Common myeloid progenitor, CD34-positive (primary cell): Measurements from ENCODE around the gene G6PC2.

Experiments used
- CTCF ChIA-PET: fragments of 350-600 bp; sonication (Branson Sonifier 250); formaldehyde crosslinking; loops from one replicate; lab custom pipeline; 2021; ENCODE audit warnings: antibody characterized with exemption; lab: Charles Lee
- POLR2A ChIA-PET: fragments of 350-600 bp; sonication (Branson Sonifier 250); formaldehyde crosslinking; loops from one replicate; lab custom pipeline; 2021; ENCODE audit warnings: antibody characterized with exemption; lab: Charles Lee
- DNase-seq, 3 donors: peaks; one replicate each; pipeline versions ENCODE4 v3.0.0 to v3.0.0-alpha.2; 2013
- H3K27ac ChIP-seq, 2 experiments: 1 replicate in 1 of 2; 2 replicates in 1 of 2; pipeline ENCODE4 v1.7.0; 2013; ENCODE audit warnings: inconsistent platforms in 2 of 2, low read length in 2 of 2, mild to moderate bottlenecking in 2 of 2, low read depth in 1 of 2, moderate library complexity in 1 of 2; ENCODE audit not compliant: severe bottlenecking in 2 of 2, insufficient read depth in 1 of 2, poor library complexity in 1 of 2
- H3K27me3 ChIP-seq, 5 experiments: replicated peaks in 2 of 5; 1 replicate in 3 of 5; 2 replicates in 2 of 5; pipeline versions ENCODE4 v1.6.1 to v1.7.0; 2013; ENCODE audit warnings: low read length in 4 of 5, mild to moderate bottlenecking in 2 of 5, moderate library complexity in 2 of 5, inconsistent platforms in 1 of 5; ENCODE audit not compliant: insufficient read depth in 5 of 5, control insufficient read depth in 4 of 5
- H3K36me3 ChIP-seq, 4 experiments: 1 replicate in 2 of 4; 2 replicates in 2 of 4; pipeline versions ENCODE4 v1.6.1 to v1.7.0; 2013; ENCODE audit warnings: low read length in 3 of 4, control low read depth in 1 of 4, mild to moderate bottlenecking in 1 of 4; ENCODE audit not compliant: control insufficient read depth in 4 of 4, insufficient read depth in 4 of 4
- H3K4me1 ChIP-seq, 4 experiments: 1 replicate in 3 of 4; 2 replicates in 1 of 4; pipeline versions ENCODE4 v1.6.1 to v1.7.1; 2013; ENCODE audit warnings: low read length in 3 of 4, mild to moderate bottlenecking in 3 of 4, control low read depth in 1 of 4, inconsistent platforms in 1 of 4, moderate library complexity in 1 of 4; ENCODE audit not compliant: control insufficient read depth in 4 of 4, insufficient read depth in 4 of 4; ENCODE audit errors: control extremely low read depth in 1 of 4
- H3K4me3 ChIP-seq, 7 experiments: 1 replicate in 4 of 7; 2 replicates in 3 of 7; pipeline versions ENCODE4 v1.5.1 to v1.7.0; 2013; ENCODE audit warnings: mild to moderate bottlenecking in 7 of 7, low read length in 6 of 7, moderate library complexity in 6 of 7, inconsistent platforms in 2 of 7, low read depth in 2 of 7, control low read depth in 1 of 7; ENCODE audit not compliant: insufficient read depth in 4 of 7, control insufficient read depth in 1 of 7; ENCODE audit errors: extremely low read depth in 1 of 7
- H3K9me3 ChIP-seq, 5 experiments: 1 replicate in 4 of 5; 2 replicates in 1 of 5; pipeline versions ENCODE4 v1.6.1 to v1.7.1; 2013; ENCODE audit warnings: low read length in 4 of 5, mild to moderate bottlenecking in 2 of 5, inconsistent platforms in 1 of 5, low read depth in 1 of 5, moderate library complexity in 1 of 5; ENCODE audit not compliant: control insufficient read depth in 4 of 5, insufficient read depth in 2 of 5; ENCODE audit errors: control extremely low read depth in 1 of 5
- WGBS: methylation state at CpG from one replicate; pipeline ENCODE4 v1.1.5; 2013; ENCODE audit not compliant: insufficient coverage; 5-methylcytosine and 5-hydroxymethylcytosine counted together

G6PC2 gene

DNA sequence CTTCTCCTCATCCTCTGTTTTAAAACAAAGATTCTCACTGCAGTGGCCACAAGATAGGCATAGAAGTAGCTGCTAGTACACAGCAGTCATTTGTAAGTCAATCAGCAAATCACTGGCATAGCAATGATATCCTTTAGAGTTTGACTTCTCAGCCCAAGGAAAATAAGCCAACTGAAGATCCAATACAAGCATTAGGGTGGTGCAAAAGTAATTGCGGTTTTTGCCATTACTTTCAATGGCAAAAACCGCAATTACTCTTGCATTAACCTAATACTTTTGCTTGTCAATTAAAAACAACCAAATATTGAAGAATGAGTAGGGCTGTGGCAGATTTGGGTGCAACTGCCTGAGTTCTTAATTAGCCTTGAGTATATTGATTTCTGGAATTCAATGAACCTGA lies 2.8 kb downstream of the G6PC2 start:
- Histone ChIP-seq H3K4me3 (no peak overlapping the region), H3K4me1 (no peaks in the 10 kb centered on the region), H3K27me3 (no peaks in the 10 kb centered on the region), H3K27ac (no peak overlapping the region), H3K36me3 (no peaks in the 10 kb centered on the region), H3K9me3 (no peaks in the 10 kb centered on the region)
- ChIA-PET POLR2A (no interaction called here), CTCF (no interaction called here)
- no CpG with 5 or more reads among the region's 2 CpGs for WGBS
- DNase-seq: no peak

DNA sequence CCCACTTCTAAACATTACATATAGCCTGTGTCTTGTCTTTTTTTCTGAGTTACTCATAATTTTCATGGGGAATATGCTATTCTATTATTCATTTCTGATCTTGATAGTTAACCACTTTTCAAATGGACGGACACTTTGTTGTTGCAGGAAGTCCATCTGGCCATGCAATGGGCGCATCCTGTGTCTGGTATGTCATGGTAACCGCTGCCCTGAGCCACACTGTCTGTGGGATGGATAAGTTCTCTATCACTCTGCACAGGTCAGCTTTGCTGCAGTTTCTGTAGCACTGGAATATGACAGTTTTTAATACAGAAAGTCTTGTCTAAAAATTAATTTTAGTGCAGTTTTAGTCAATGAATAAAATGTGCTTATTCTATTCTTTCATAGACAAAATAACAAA lies 3.3 kb downstream of the G6PC2 start:
- H3K27ac ChIP-seq: no peak overlapping the region
- POLR2A ChIA-PET: no interaction called here
- H3K9me3 ChIP-seq: no peaks in the 10 kb centered on the region
- H3K4me1 ChIP-seq: no peaks in the 10 kb centered on the region
- no peaks in the 10 kb centered on the region for H3K36me3 ChIP-seq
- CTCF ChIA-PET: no interaction called here
- H3K27me3 ChIP-seq: no peaks in the 10 kb centered on the region
- H3K4me3 ChIP-seq: no peak overlapping the region
- no peak for DNase-seq
- 96% methylated on average over 3 of the region's 3 CpGs for WGBS

DNA sequence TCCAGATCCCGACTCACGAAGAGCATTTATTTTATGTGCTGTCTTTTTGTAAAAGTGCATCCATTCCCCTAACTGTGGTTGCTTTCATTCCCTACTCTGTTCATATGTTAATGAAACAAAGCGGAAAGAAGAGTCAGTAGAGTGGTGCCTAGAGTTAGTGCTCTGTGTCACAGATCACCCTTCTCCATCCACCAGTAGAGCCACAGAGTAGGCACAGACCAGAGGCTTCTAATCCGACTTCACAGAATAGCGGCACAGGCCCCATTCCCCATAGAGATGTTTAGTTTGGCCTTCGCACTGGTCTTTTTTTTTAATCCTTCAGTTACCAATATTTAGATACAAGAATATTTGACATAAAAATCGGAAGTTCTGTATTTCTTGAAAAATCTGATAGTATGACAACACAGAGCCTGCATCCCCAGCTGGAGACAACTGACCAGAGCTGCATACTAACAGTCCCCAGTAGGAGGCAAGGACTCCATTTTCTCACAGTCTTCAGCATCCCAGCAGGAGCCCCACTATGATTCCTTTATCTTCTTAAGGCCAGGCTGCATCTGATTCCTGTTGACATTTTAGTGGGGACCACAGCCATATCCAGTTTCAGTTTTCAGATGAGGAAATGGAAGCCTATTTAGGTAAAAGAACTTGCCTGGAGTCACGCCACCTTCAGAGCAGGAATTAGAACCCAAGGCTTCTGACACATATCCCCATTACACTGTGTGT lies 7.0 kb downstream of the G6PC2 start:
- WGBS: 94% methylated on average over 2 of the region's 8 CpGs
- Histone ChIP-seq H3K9me3 (no peaks in the 10 kb centered on the region), H3K4me3 (no peak overlapping the region), H3K27ac (no peak overlapping the region), H3K4me1 (peaks cover 0 to 5% (median 3%) of the 10 kb centered on the region in 4 experiments), H3K36me3 (no peaks in the 10 kb centered on the region), H3K27me3 (peaks cover 0 to 3% (median 0%) of the 10 kb centered on the region in 5 experiments)
- peak; percentile 6 to 68 (median 55) for DNase-seq
- POLR2A ChIA-PET: no interaction called here
- CTCF ChIA-PET: interaction anchor here (2.1 kb wide), 1 partner anchor 11 kb away, joined by 6 read pairs; no protein-coding TSS in a partner anchor

DNA sequence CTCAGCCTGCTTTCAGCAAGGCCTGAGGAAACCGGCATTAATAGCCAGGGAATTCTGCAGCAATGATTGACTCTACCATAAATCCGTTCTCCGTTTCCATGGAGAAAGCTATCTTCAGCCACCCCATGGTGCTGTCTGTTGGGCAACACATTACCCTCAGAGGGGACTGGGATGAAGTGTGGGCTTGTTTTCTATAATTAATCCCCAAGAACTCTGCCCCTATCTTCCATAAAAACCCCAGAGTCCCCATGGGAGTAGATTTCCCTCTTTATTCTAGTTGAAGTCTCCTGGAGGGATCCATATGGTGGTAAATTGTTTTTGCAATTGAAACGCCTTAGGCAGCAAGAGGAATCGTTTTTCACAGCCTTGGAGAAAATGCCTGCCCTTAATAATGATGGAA lies 9.2 kb downstream of the G6PC2 start:
- POLR2A ChIA-PET: no interaction called here
- Histone ChIP-seq H3K27ac (no peak overlapping the region), H3K4me3 (no peak overlapping the region), H3K9me3 (peaks cover 0 to 2% (median 0%) of the 10 kb centered on the region in 5 experiments), H3K27me3 (peaks cover 0 to 3% (median 0%) of the 10 kb centered on the region in 5 experiments), H3K4me1 (peaks cover 0 to 5% (median 3%) of the 10 kb centered on the region in 4 experiments), H3K36me3 (no peaks in the 10 kb centered on the region)
- no peak for DNase-seq
- 100% methylated on average over 1 of the region's 5 CpGs for WGBS
- CTCF ChIA-PET: interaction anchor here (1.4 kb wide), 1 partner anchor 11 kb away, joined by 3 read pairs; no protein-coding TSS in a partner anchor

DNA sequence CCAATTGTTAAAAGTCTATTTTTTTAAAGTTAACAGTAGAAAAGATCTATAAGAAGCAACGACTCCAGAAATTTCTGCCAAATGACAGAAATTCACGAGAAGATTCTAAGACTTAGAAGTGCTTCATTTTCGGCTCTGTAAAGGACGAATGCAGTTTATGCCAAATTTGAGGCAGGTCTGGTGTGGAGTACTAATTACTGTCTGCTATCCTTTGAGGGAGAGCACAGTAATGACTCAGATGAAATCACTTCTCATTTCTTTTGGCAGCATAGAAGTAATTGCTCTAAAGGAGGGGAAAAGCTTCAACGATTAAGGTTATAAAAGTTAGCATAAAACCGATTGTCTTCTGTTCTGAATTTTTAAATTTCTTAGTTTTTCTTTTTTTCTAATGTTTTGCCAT lies 11.4 kb downstream of the G6PC2 start:
- CTCF ChIA-PET: interaction anchor here (1.0 kb wide), 1 partner anchor 204 kb away, joined by 3 read pairs; no protein-coding TSS in a partner anchor
- 51% methylated on average over 6 of the region's 6 CpGs for WGBS

DNA sequence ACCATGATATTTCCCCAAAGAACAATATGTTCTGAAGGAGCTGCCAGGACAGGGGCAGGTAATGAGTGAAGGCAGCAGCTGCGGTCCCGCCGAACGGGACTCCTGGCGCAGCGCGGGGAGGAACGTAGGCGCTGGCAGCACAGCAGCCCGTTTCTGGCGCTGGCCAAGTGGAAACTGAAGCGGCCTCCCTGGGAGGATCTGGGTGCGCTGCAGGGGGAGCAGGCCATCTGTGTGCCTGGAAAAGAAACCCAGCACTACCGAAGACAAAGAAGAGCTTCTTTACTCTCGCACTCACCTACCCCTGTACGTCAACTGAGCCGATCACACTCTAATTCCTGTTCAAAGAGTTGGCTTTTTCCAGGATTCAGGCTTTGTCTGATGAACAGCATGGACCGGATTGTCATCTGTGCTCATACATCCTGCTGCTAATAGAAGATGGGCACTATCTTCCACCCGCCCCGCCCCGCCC lies 11.8 kb downstream of the G6PC2 start:
- H3K27ac ChIP-seq: no peak overlapping the region
- DNase-seq: peak; percentile 18 to 68 (median 37)
- CTCF ChIA-PET: no interaction called here
- H3K4me1 ChIP-seq: peaks cover 0 to 5% (median 3%) of the 10 kb centered on the region in 4 experiments
- POLR2A ChIA-PET: interaction anchor here (0.6 kb wide), 1 partner anchor 800 kb away, joined by 4 read pairs; no protein-coding TSS in a partner anchor
- WGBS: 28% methylated on average over 15 of the region's 21 CpGs
- peaks cover 0 to 9% (median 0%) of the 10 kb centered on the region in 5 experiments for H3K9me3 ChIP-seq
- H3K27me3 ChIP-seq: peaks cover 0 to 3% (median 0%) of the 10 kb centered on the region in 5 experiments
- H3K4me3 ChIP-seq: peak overlapping the region in 6 of 7 experiments; percentile 37 to 82 (median 66)
- H3K36me3 ChIP-seq: no peaks in the 10 kb centered on the region

More for the DNA sequence above, 11.4 kb downstream of the G6PC2 start:
- H3K27me3 ChIP-seq: peaks cover 0 to 3% (median 0%) of the 10 kb centered on the region in 5 experiments
- peak overlapping the region in 5 of 7 experiments; percentile 57 to 82 (median 67) for H3K4me3 ChIP-seq
- H3K36me3 ChIP-seq: no peaks in the 10 kb centered on the region
- peak; percentile 6 to 75 (median 51) for DNase-seq
- no peak overlapping the region for H3K27ac ChIP-seq
- peaks cover 0 to 5% (median 3%) of the 10 kb centered on the region in 4 experiments for H3K4me1 ChIP-seq
- peaks cover 0 to 9% (median 0%) of the 10 kb centered on the region in 5 experiments for H3K9me3 ChIP-seq
- POLR2A ChIA-PET: interaction anchor here (0.6 kb wide), 1 partner anchor 800 kb away, joined by 4 read pairs; no protein-coding TSS in a partner anchor

DNA sequence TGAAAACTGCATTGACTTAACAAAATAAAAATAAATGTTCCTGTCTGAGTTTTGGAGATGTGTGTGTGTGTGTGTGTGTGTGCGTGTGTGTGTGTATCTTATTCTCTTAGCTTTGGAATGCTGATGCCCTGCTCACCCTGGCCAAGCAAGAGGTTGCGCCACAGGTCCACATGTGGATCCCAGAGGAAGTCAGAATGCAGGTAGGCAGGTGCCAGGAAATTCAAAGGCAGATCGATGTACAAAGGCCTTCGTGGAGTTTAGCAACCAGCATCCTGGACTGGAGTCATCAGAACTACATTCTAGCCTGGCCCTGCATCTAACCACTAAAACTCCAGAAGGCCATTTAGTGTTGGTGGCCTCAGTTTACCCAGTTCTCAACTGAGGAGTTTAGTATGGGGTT lies 12.4 kb downstream of the G6PC2 start:
- H3K27me3 ChIP-seq: peaks cover 0 to 3% (median 0%) of the 10 kb centered on the region in 5 experiments
- POLR2A ChIA-PET: no interaction called here
- no peak overlapping the region for H3K27ac ChIP-seq
- no peak for DNase-seq
- 100% methylated on average over 3 of the region's 4 CpGs for WGBS
- H3K36me3 ChIP-seq: no peaks in the 10 kb centered on the region
- H3K9me3 ChIP-seq: peaks cover 0 to 9% (median 0%) of the 10 kb centered on the region in 5 experiments
- H3K4me1 ChIP-seq: peaks cover 0 to 5% (median 3%) of the 10 kb centered on the region in 4 experiments
- H3K4me3 ChIP-seq: no peak overlapping the region
- CTCF ChIA-PET: no interaction called here
